HG03460 (cell line): ENCODE data around the gene ABHD16A.
"Not testable (repeated sequence)": the region's sequence is repeated elsewhere in the genome, so short reads cannot be mapped to it uniquely, and the experiment has no call there.

Source experiments
- ATAC-seq: cut with Tn5 transposase; IDR thresholded peaks from one replicate; pipeline ENCODE4 v1.9.1; 2021; ENCODE audit not compliant: unreplicated experiment

ABHD16A gene

DNA sequence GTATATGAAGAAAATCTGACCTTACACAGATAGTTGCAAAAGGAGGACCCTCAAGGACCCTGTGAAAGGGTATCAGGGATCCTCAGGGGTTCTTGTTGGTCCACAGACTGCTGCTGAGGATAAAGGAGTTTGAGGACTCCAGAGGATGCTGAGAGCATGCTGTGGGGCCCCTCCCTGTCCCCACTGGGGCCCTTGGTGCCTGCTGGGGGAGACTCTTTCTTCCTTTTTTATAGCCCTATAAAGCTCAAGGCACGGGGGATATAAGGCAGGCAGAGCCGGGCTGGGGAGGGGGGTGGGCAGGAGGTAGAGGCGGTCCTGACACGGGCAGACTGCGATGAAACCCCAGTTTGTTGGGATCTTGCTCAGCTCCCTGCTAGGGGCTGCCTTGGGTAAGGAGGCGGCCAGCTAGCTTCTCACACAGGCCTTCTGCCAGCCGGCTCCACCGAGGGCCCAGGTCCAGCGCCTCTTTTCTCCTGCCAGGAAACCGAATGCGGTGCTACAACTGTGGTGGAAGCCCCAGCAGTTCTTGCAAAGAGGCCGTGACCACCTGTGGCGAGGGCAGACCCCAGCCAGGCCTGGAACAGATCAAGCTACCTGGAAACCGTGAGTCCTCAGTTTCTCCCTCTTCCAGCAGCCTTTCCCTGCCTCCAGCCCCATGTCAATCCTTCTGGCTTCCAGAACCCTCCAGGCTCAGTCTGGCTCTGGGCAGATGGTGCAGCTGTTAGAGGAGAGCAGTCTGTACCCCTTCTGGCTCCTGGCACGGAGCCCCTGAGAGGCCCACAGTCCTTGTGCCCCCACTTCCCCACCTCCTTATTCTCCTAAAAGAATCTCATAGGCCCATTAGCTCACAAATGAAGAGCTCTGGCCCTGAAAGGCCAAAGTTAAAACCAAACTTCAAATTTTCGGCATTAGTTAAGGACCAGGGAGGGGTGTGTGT, 12.2 kb upstream of the ABHD16A start, which contains the start of gene LY6G6D:
TSS of gene LY6G6D (plus strand) at position 327 of the 937 bp plus-strand sequence. CDS start at position 335, 8 bp downstream.
- ATAC-seq: no peak

DNA sequence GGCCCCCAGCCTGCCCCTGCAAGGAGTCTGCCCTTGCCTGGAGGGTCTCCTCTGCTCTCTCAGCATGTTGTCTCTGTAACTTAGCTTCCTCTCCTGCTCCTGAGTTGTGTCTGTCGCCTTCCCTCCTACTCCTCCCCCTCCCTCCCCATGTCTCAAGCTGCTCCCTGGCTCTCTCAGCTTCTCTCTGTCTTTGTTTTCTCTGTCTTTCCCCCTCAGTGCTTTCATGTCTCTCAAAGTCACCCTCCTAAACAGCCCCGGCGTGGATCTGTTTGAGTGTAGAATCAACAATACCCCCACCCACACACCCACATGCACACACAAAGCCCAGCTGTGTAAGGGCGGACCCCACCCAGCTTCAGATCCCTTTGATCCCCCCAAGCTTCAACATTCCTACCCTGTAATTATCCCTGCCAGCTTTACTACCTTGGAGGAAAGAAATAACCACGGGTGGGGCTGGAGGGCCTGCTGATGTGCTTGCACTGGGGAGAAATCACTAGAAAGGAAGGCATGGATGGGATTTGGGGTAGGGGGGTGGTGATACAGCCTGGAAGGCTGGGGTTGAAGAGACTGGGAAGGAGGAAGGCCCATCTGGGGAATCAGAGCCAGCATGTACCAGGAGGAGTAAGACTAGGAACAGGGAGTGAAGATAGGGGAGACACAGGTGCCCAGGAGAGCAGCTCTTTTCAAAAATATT, 11.0 kb upstream of the ABHD16A start:
- no peak for ATAC-seq

DNA sequence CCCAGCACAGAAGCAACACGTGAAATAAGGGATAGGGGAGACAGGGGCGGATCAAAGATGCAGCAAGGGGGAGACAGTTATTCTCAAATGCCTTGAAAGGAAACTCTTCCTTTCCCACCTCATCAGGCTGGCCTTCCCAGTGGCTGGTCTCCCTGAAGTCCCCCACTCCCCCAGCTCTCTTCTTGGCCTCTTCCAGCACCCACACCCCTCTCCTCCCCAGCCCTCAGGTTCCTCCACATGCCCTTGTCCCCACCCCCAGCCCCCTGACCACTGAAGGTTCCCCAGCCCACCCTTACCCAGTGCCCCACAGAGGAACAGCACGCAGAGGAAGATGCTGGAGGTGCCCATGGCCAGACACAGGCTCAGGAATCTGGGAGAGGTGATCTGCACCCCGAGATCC, 10.3 kb upstream of the ABHD16A start:
- no peak for ATAC-seq

DNA sequence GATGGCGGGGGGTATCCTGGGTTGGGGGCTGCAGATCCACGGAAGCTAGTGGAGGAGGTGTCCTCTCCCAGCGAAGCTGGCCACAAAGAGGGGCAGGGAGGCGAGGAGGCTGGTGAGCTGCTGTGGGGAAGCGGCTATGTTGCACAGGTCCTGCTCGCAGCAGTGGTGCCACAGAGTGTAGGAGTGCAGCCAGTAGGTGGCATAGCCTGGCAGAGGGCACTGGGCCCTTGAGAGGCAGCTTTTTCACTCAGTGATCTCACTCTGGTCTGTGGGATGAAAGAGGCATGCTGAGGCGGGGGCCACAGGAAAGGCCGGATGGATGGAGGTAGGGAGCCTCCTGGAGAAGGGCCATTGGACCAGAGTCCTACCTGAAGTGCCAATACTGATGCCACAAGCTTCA, 9.2 kb upstream of the ABHD16A start:
- no peak for ATAC-seq

DNA sequence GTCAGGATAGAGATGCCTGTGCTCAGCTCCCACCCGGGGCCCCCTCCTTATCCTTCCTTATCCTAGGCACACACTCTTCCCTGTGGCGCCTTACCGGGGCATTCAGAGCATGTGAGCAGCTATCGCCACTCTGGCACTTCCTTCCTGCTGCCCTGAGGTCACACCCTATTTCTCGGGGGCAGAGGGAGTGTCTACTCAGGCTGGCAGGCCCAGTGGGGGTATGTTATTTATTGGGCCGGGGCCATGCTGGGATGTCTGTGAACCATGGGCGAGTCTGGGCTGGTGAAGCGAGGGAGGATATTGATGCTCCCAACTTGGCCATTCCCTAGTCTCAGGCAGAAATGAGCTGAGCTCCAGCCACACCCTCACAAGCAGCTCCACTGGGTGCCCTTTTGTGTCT, 8.1 kb upstream of the ABHD16A start:
- ATAC-seq: no peak

DNA sequence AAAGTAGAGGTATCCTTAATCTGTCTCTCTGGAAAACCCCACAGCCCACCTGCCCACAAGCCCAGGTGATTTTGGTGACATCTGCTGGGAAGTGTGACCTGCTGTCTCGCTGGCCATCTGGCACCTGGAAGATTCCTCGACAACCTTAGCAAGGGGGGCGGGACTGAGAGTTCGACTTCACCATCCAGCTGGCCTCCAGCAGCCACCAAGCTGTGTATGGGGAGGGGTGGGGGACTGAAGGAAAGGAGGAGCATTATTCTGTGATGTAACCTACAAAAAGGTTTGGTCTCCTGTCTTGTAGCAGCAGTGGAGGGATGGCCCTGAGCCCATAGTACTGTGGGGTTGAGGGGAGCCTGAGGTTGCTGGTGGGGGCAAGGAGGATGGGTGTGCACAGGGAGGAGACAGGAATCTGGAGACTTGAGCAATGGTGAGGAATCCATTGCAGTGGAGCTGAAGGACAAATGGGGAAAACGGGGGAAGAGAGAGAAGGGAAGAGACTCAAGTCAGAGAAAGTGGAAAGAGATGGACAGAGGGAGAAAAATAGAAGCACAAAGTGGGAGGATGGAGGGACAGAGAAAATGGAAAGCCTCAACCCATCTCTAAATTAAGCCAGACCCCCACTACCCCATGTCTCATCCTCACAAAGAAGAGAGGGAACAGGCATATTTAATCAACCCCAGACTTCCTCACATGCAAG, 7.5 kb upstream of the ABHD16A start:
- ATAC-seq: no peak

DNA sequence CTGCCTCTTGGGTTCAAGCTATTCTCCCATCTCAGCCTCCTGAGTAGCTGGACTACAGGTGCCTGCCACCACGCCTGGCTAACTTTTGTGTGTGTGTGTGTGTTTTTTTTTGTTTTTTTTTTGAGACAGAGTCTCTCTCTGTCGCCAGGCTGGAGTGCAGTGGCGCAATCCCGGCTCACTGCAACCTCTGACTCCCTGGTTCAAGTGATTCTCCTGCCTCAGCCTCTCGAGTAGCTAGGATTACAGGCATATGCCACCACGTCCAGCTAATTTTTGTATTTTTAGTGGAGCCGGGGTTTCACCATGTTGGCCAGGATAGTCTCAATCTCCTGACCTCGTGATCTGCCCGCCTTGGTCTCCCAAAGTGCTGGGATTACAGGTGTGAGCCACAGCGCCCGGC, 6.0 kb upstream of the ABHD16A start:
- not testable (repeated sequence) for ATAC-seq

DNA sequence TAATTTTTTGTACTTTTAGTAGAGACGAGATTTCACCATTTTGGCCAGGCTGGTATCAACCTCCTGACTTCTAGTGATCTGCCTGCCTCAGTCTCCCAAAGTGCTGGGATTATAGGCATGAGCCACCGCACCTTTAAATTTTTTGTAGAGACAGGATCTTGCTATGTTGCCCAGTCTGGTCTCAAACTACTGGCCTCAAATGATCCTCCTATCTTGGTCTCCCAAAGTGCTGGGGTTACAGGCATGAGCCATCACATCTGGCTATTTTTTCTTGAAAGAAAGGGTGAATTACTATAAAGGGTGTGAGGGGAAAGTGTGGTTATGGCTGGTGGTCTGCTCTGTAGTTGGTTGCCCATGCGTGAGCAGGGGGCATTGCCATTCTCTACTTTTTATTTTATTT, 5.1 kb upstream of the ABHD16A start:
- no peak for ATAC-seq

DNA sequence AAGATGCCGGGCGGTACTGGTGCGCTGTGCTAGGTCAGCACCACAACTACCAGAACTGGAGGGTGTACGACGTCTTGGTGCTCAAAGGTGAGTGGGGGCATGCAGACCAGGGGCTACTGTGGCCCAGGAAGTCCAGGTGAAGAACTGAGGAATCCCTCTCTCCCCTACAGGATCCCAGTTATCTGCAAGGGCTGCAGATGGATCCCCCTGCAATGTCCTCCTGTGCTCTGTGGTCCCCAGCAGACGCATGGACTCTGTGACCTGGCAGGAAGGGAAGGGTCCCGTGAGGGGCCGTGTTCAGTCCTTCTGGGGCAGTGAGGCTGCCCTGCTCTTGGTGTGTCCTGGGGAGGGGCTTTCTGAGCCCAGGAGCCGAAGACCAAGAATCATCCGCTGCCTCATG, 4.6 kb upstream of the ABHD16A start:
- ATAC-seq: no peak

DNA sequence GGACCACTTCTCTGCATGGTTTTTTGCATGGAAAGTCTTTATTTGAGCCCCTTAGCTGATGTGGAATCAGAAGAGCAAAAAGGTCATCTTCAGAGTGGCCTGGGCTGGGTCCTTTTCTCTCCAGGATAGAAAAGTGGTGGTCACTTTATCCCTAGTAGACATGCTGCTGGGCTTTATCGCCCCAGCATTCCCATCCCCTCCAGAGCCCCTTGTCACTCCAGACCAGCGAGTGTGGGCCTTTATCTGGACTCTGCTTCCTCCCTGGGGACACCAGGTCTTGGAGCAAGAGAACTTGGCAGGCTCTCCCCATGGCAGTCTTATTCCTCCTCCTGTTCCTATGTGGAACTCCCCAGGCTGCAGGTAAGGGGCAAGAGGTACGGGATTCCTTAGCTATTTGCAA, 3.5 kb upstream of the ABHD16A start, which contains the start of gene LY6G6F:
TSS of gene LY6G6F (plus strand) at position 268 of the 400 bp plus-strand sequence. CDS start at position 309, 41 bp downstream.
- ATAC-seq: no peak

DNA sequence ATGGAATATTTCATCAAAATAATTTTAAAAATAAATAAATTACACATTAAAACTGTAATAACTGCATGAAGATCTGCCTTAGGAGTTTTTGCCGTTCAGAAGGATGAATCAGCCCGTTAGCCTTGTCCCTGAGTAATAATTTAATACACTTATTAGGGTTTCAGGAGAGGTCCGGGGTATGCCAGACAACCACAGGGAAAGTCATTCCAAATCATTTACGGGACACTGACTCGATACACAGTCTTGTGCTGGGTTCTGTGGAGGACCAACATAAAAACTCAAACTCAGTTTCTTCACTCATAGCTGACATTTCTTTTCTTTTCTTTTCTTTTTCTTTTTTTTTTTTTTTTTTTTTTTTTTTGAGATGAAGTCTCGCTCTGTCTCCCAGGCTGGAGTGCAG, 2.8 kb upstream of the ABHD16A start:
- ATAC-seq: no peak

DNA sequence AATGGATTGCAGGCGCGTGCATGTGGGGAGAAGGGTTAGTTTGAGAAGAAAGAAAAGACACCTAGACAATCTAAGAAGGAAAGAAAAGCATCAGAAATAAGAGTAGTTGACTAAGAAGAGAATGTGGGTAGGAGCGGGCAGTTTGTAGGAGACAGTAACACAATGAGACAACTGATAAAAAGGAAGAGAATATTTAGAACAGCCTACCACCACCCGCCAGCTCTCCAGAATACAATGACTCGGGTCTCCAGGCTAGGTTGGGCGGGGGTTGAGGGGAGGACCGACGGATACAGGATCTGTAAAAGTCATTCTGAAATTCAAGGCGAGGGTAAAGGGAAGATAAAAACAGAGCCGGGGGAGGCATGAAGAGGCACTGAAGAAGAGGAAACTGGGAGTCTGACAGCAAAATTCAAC, 712 bp downstream of the ABHD16A start:
- ATAC-seq: no peak

DNA sequence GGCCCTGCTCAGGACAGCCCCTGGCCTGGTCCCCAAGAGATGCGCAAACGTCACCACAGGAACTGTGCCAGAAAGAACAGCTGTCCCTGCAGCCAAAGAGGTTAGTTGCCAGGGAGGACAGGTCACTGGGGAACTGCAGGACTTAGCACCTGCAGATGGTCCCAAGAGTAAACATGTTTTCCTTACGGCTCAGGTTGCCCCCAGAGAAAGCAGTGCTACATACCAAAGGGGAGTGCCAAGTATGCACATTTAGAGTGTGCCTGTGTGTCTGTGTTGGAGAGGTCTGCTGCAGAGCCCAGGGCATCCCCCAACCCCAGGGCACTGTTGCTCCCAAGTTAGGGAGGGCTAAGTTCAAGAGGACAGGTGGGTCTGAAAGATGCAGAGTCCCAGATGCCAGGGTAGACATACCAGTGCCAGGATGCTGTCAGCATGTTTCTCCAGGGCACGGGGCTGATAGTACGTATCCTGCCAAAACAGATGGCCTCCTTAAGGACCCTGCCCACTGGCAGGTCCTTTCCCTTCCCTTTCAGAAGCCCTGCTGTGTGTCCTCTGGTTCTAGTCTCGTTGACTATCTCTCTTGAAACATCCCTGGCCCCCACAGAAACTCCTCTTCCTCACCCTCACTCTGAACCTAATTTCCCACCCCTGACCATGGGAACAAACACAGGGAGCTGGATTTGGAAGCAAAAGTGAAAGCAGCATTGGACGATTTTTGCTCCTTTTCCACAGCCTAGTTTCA, 1.3 kb downstream of the ABHD16A start:
- no peak for ATAC-seq

DNA sequence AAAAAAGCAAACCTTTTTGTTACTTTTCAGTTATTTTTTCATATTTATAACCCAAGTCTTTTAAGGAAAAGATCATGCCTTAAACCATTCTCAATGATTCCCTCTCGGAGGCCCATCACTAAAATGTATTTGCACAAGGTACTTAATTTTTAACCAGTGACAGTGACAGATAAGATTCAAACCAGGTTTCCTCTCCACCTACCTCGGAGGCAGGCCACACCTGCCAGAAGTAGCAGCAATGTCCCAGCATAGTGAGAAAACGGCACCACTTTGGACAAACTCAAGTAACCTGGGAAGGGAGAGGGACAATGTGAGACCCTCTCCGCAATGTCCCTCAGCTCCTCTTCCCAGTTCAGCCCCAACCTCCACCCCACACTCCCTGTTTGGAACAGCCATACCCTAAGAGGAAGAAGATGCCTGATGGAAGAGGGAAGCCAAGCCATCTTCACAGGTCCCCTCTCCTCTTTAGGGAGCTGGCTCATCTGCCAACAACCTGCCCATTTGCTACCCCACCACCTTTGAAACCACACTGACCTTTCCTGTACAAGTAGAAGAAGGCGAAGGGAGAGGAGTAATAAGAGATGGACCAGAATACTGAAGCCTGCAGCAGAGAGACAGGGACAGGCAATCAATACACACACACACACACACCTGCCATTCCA, 2.3 kb downstream of the ABHD16A start:
- no peak for ATAC-seq

DNA sequence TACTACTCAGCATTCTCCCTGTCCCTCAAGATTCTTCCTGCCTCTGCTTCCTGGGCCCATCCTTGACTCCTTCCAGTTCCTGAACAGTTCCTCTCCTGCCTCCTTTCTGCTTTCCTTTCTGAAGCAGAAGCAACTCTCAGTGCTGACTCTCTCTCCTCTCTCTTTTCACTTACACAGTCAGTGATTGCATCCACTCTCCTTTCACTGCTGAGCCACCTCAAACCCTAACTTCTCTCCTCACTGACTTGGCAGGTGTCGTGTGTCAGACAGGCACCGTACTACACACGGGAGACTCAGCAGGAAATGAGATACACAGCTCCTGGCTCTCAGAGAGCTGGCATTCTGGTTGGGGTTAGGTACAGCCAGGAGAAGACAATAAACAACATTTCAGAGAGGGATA, 5.6 kb downstream of the ABHD16A start:
- ATAC-seq: no peak

DNA sequence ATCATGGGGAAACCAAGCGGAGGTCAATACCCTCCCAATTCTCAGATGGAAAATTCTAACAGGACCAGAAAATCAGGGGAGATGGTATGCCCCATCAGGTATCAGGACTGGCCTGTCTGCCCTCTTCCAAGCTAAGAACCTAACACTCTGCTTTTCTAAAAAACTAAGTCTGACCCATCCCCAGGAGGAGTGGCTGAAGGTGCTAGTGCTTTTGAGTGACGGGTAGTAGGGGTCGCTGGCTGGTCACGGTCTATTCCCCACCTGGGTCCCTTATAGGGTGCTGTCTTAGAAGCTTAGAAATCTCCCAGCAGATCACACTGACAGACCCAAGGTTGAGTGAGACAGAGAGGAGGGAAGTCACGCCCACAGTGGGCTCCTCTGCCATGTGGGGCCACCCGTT, 9.6 kb downstream of the ABHD16A start:
- ATAC-seq: no peak

DNA sequence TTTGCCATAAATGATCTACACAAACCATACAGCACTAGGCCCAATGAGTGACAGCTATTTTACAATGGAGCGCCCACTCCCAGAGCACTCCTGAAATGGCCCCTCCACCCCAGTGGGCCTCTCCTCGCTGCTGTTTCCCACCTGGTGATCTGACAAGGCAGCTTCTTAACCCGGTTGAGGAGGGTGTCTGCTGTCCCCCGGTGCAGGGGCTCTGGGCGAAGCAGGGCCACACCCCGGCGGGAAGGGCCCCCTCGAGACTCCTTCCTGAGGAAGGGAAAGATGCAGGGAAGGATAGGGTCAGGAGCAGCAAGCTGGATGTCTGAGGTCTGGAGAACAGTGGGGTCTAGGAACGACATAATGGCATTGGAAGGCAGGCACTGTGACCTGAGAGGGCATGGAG, 10.2 kb downstream of the ABHD16A start:
- no peak for ATAC-seq

DNA sequence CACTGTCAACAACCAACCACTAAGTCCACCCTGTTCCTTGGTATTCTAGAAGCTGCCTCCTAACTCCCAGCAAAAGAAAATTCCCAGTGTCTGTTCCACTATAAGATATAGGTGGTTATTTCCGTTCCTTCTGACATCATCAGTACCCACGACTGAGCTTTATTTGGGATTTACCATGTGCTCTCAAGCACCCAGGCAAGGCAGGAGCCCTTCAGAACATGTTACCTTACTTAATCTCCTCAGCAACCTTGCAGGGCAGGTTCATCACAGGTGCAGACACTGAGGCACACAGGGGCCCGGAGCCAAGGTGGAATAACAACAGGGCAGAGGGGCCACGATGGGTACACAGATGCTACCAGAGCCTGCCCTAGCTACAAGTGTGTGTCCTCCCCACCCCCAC, 10.8 kb downstream of the ABHD16A start:
- no peak for ATAC-seq

DNA sequence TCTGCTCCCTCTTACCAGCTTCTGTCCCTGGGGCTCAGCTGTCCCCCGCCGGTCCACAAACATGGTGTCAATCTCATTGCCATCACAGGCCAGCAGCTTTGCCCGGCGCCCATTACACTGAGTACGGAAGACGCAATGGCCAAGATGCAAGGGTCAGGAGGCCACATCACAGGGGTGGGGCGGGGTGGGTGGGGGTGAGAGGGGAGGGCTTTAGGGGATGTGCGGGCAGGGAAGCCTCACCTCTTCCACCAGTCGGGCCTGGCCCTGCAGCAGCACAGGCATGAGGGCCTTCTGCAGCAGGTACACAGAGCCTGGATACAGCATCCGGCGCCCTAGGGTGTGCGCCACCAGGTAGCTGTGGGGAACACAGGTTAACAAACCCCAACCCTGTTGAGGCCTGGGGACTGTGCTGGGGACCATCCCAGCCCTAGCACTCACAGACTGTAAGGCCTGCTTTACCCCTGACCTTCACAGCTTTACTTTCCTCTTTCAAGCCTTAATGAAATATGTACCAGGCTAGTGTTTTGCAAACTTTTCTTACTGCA, 11.5 kb downstream of the ABHD16A start:
- ATAC-seq: no peak

DNA sequence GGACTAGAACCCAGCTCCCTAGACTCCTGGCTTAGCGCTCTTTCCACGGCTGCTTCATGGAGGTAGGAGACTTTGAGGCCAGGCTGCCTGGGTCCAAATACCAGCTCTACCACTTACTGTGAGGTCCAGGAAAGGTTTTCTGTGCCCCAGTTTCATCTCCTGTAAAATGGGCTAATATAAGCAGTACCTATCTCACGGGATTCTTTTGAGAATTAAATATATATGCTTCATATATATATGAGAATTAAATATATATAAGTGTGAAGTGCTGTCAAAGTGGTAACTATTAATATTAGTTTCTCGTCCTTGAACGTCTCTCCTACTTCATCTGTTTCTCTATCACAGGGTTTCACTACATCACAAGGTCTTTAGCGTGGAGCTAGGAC, 12.1 kb downstream of the ABHD16A start:
- no peak for ATAC-seq
